ENCODE results near the gene NOTCH1.
A peak's percentile ranks its signal among the peaks of the same experiment; 100 is the strongest.

NOTCH1 gene

GRCh38 chr9:136538599-136539426 is 7.0 kb downstream of the NOTCH1 start:
- H3K27me3 ChIP-seq (ENCODE audit: insufficient read depth, low read depth): peaks cover 55% of the 10 kb centered on the region
- H3K36me3 ChIP-seq (ENCODE audit: insufficient read depth): no peaks in the 10 kb centered on the region
- no peaks in the 10 kb centered on the region for H3K79me2 ChIP-seq (ENCODE audit: insufficient read depth, low read depth)
- no peak overlapping the region for H3K27ac ChIP-seq
- no peak overlapping the region; the same call in 1 of the 2 replicates for H2AFZ ChIP-seq (ENCODE audit: low read depth)
- H3K4me3 ChIP-seq (IDR thresholded peaks at IDR 0.05; ENCODE audit: insufficient read depth, low read depth, low read length): no peak overlapping the region
- no peak overlapping the region for H3K9ac ChIP-seq
- H3K4me2 ChIP-seq: peak overlapping the region; percentile 31; the same call in 1 of the 2 replicates
- TF ChIP-seq CTCF (conservative IDR thresholded peaks at IDR 0.05; ENCODE audit: low read depth, low read length): no peak
- peaks cover 18% of the 10 kb centered on the region for H3K4me1 ChIP-seq (ENCODE audit: low read depth, poor library complexity, severe bottlenecking)
- no peaks in the 10 kb centered on the region for H4K20me1 ChIP-seq (ENCODE audit: insufficient read depth)

- H3K4me2 ChIP-seq: peak overlapping the region; percentile 31; the same call in 1 of the 2 replicates
- no peaks in the 10 kb centered on the region for H4K20me1 ChIP-seq (ENCODE audit: insufficient read depth)
- H2AFZ ChIP-seq (ENCODE audit: low read depth): no peak overlapping the region
- no peak for TF ChIP-seq CTCF (conservative IDR thresholded peaks at IDR 0.05; ENCODE audit: low read depth, low read length)
- peaks cover 18% of the 10 kb centered on the region for H3K4me1 ChIP-seq (ENCODE audit: low read depth, poor library complexity, severe bottlenecking)
- no peak overlapping the region for H3K4me3 ChIP-seq (IDR thresholded peaks at IDR 0.05; ENCODE audit: insufficient read depth, low read depth, low read length)
- H3K27me3 ChIP-seq (ENCODE audit: insufficient read depth, low read depth): peaks cover 54% of the 10 kb centered on the region
- no peaks in the 10 kb centered on the region for H3K36me3 ChIP-seq (ENCODE audit: insufficient read depth)
- no peaks in the 10 kb centered on the region for H3K79me2 ChIP-seq (ENCODE audit: insufficient read depth, low read depth)
- no peak overlapping the region for H3K27ac ChIP-seq
- H3K9ac ChIP-seq: no peak overlapping the region
Observed at GRCh38 chr9:136537896-136538598, 7.8 kb downstream of the NOTCH1 start.

GRCh38 chr9:136537411-136537810 is 8.4 kb downstream of the NOTCH1 start:
- peaks cover 18% of the 10 kb centered on the region for H3K4me1 ChIP-seq (ENCODE audit: low read depth, poor library complexity, severe bottlenecking)
- no peaks in the 10 kb centered on the region for H3K79me2 ChIP-seq (ENCODE audit: insufficient read depth, low read depth)
- H4K20me1 ChIP-seq (ENCODE audit: insufficient read depth): no peaks in the 10 kb centered on the region

GRCh38 chr9:136536721-136537241 is 9.1 kb downstream of the NOTCH1 start:
- TF ChIP-seq CTCF (conservative IDR thresholded peaks at IDR 0.05; ENCODE audit: low read depth, low read length): no peak
- H4K20me1 ChIP-seq (ENCODE audit: insufficient read depth): no peaks in the 10 kb centered on the region
- no peak overlapping the region for H3K4me3 ChIP-seq (IDR thresholded peaks at IDR 0.05; ENCODE audit: insufficient read depth, low read depth, low read length)
- H3K79me2 ChIP-seq (ENCODE audit: insufficient read depth, low read depth): no peaks in the 10 kb centered on the region
- H3K4me2 ChIP-seq: no peak overlapping the region
- no peak overlapping the region for H3K9ac ChIP-seq
- H3K27me3 ChIP-seq (ENCODE audit: insufficient read depth, low read depth): peaks cover 56% of the 10 kb centered on the region
- H3K36me3 ChIP-seq (ENCODE audit: insufficient read depth): no peaks in the 10 kb centered on the region
- H3K4me1 ChIP-seq (ENCODE audit: low read depth, poor library complexity, severe bottlenecking): peaks cover 18% of the 10 kb centered on the region
- no peak overlapping the region for H3K27ac ChIP-seq
- H2AFZ ChIP-seq (ENCODE audit: low read depth): no peak overlapping the region

More at GRCh38 chr9:136537411-136537810, 8.4 kb downstream of the NOTCH1 start:
- H3K4me2 ChIP-seq: no peak overlapping the region
- no peak overlapping the region for H3K9ac ChIP-seq
- no peak for TF ChIP-seq CTCF (conservative IDR thresholded peaks at IDR 0.05; ENCODE audit: low read depth, low read length)
- no peak overlapping the region for H2AFZ ChIP-seq (ENCODE audit: low read depth)
- H3K27me3 ChIP-seq (ENCODE audit: insufficient read depth, low read depth): peaks cover 53% of the 10 kb centered on the region
- H3K36me3 ChIP-seq (ENCODE audit: insufficient read depth): no peaks in the 10 kb centered on the region
- no peak overlapping the region for H3K27ac ChIP-seq
- H3K4me3 ChIP-seq (IDR thresholded peaks at IDR 0.05; ENCODE audit: insufficient read depth, low read depth, low read length): no peak overlapping the region
